Transverse colon (tissue), 4 donors: ENCODE results near the gene ZHX3. TPM values are rescaled to one million over a fixed set of nuclear protein-coding genes. Genes with fewer than 3 reads are reported as not detected.

Experiments
- DNase-seq: peaks from one replicate; pipeline ENCODE4 v3.0.0-alpha.2; 2019
- H3K27ac ChIP-seq, 4 donors: fragments of 200-600 bp; sonication (generic); 2 replicates each; pipeline ENCODE4 v1.5.1; 2016 to 2018; ENCODE audit warnings: inconsistent platforms in 4 of 4
- H3K27me3 ChIP-seq: fragments of 200-600 bp; sonication (generic); 2 replicates; pipeline ENCODE4 v1.5.1; 2017; ENCODE audit warnings: inconsistent platforms
- H3K36me3 ChIP-seq, 4 donors: fragments of 200-600 bp; sonication (generic); 2 replicates each; pipeline ENCODE4 v1.5.1; 2017 to 2019; ENCODE audit warnings: inconsistent platforms in 4 of 4
- H3K4me1 ChIP-seq, 4 donors: fragments of 200-600 bp; sonication (generic); 2 replicates each; pipeline ENCODE4 v1.5.1; 2017 to 2020; ENCODE audit warnings: inconsistent platforms in 4 of 4
- H3K4me3 ChIP-seq, 4 donors: fragments of 200-600 bp; sonication (generic); 1 replicate in 1 of 4; 2 replicates in 3 of 4; pipeline versions ENCODE4 v1.5.1 to v1.6.1; 2017 to 2019; ENCODE audit warnings: inconsistent platforms in 4 of 4
- H3K9me3 ChIP-seq, 2 donors: fragments of 200-600 bp; sonication (generic); 2 replicates each; pipeline ENCODE4 v1.5.1; 2017 to 2019; ENCODE audit warnings: inconsistent platforms in 2 of 2
- EP300 ChIP-seq: sonication (generic); formaldehyde crosslinking; IDR thresholded peaks from one replicate; pipeline ENCODE4 v1.6.1; 2017; ENCODE audit warnings: antibody characterized with exemption, low read depth
- POLR2A ChIP-seq: fragments of 450-650 bp; IDR thresholded peaks from one replicate; pipeline ENCODE4 v1.6.1; 2016; ENCODE audit warnings: antibody characterized with exemption, mild to moderate bottlenecking, moderate library complexity
- POLR2AphosphoS5 ChIP-seq, 3 donors: sonication (generic); formaldehyde crosslinking; IDR thresholded peaks; one replicate each; pipeline ENCODE4 v1.6.1; 2016; ENCODE audit warnings: antibody characterized with exemption in 3 of 3
- WGBS, 2 donors: methylation state at CpG; one replicate each; pipeline ENCODE4 v1.1.5; 2018; ENCODE audit warnings: low coverage in 1 of 2; 5-methylcytosine and 5-hydroxymethylcytosine counted together
- in situ Hi-C, 4 donors: fragments of 200-750 bp; cut with MboI; loops; one replicate each; pipeline versions ENCODE4 v1.15.0 to v1.15.1; 2017; ENCODE audit warnings: low sequenced_read_pairs in 3 of 4, low pct_ligation_motif_present in 1 of 4, low pct_unique_long_range_greater_than_20kb in 1 of 4
- intact Hi-C: fragments of 100-400 bp; cut with DNase I; formaldehyde crosslinking; loops from one replicate; pipeline ENCODE4 v1.15.1; 2023; ENCODE audit warnings: low total_unique reads
- total RNA-seq, 4 donors: library from RNA; depleted of rRNA; stranded (reverse); fragments of >200 nt; gene quantifications; one replicate each; pipeline ENCODE4 v1.1.0, GENCODE V29; 2016
- TF ChIP-seq, protein P1 (sequence below), 5 experiments: fragments of 200-600 bp in 3 of 5; fragments of 450-650 bp in 2 of 5; sonication (generic) in 3 of 5; IDR thresholded peaks; 1 replicate in 2 of 5; 2 replicates in 3 of 5; pipeline ENCODE4 v1.5.1; 2016 to 2017; ENCODE audit warnings: antibody characterized with exemption in 5 of 5, inconsistent platforms in 3 of 5, mild to moderate bottlenecking in 2 of 5, moderate library complexity in 1 of 5

Gene ZHX3
- total RNA-seq, 4 donors from 2014 or later = 22.7 to 34.8 (median 26.4) TPM

DNA sequence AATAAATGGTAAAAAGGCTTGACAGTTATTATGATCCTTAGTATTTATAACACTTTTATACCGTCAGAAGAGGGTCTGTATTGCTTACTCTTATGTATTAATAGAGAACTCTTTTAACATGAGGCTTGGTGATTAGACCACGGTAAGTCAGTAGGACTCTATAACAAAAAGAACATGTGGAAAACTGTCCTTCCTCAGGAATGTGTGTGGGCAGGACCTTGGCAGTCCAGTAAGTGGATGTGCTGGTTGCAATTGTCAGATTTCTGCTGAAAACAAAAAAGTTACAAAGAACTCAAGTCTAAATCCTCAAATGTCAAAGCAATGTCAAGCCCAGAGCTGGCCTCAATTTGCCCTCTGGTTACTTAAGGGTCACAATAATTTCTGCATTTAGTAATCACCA lies 99.1 kb downstream of the ZHX3 start:
- TF ChIP-seq EP300 (no peak), POLR2AphosphoS5 (IDR thresholded peaks at IDR 0.05) (no peak), POLR2A (no peak)
- TF ChIP-seq, protein P1, sequence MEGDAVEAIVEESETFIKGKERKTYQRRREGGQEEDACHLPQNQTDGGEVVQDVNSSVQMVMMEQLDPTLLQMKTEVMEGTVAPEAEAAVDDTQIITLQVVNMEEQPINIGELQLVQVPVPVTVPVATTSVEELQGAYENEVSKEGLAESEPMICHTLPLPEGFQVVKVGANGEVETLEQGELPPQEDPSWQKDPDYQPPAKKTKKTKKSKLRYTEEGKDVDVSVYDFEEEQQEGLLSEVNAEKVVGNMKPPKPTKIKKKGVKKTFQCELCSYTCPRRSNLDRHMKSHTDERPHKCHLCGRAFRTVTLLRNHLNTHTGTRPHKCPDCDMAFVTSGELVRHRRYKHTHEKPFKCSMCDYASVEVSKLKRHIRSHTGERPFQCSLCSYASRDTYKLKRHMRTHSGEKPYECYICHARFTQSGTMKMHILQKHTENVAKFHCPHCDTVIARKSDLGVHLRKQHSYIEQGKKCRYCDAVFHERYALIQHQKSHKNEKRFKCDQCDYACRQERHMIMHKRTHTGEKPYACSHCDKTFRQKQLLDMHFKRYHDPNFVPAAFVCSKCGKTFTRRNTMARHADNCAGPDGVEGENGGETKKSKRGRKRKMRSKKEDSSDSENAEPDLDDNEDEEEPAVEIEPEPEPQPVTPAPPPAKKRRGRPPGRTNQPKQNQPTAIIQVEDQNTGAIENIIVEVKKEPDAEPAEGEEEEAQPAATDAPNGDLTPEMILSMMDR (IDR thresholded peaks at IDR 0.05) = no peak
- H3K27ac ChIP-seq = no peak overlapping the region
- H3K4me1 ChIP-seq = peaks cover 0 to 11% (median 0%) of the 10 kb centered on the region in 4 donors
- H3K27me3 ChIP-seq = no peaks in the 10 kb centered on the region
- H3K36me3 ChIP-seq = no peaks in the 10 kb centered on the region
- WGBS, 2 donors = 51 to 80% methylated on average over 2 of the region's 2 CpGs
- DNase-seq = no peak
- H3K9me3 ChIP-seq = no peaks in the 10 kb centered on the region
- in situ Hi-C loops = no loop called here
- intact Hi-C loops = no loop called here
- no peak overlapping the region for H3K4me3 ChIP-seq

DNA sequence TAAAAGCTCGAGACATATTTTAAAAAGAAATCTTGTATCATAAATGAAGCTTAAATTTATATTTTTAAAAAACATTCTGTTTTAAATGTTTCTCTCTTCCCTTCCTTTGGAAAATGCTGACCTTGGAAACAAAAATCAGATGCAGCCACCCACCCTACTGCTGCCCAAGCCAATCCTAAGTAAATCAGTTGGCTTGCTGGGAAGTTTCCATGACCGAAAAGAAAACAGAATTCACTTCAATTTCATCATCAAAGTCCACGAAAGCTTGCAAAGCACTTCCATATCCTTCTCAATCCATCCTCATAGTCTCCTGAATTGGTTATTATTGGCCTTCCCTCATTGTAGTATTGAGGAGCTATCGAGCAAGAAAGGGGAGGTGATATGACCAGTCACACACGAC lies 100.1 kb downstream of the ZHX3 start:
- intact Hi-C loops = no loop called here
- DNase-seq = no peak
- 93 to 100% methylated on average over 4 to 5 of the region's 5 CpGs for WGBS, 2 donors
- H3K4me1 ChIP-seq = peaks cover 0 to 14% (median 0%) of the 10 kb centered on the region in 4 donors
- H3K27ac ChIP-seq = no peak overlapping the region
- no peak for TF ChIP-seq POLR2A
- no peak for TF ChIP-seq EP300
- TF ChIP-seq, protein P1 (IDR thresholded peaks at IDR 0.05) = no peak
- TF ChIP-seq POLR2AphosphoS5 (IDR thresholded peaks at IDR 0.05) = no peak
- in situ Hi-C loops = no loop called here
- no peaks in the 10 kb centered on the region for H3K27me3 ChIP-seq
- H3K36me3 ChIP-seq = no peaks in the 10 kb centered on the region
- no peak overlapping the region for H3K4me3 ChIP-seq
- no peaks in the 10 kb centered on the region for H3K9me3 ChIP-seq

DNA sequence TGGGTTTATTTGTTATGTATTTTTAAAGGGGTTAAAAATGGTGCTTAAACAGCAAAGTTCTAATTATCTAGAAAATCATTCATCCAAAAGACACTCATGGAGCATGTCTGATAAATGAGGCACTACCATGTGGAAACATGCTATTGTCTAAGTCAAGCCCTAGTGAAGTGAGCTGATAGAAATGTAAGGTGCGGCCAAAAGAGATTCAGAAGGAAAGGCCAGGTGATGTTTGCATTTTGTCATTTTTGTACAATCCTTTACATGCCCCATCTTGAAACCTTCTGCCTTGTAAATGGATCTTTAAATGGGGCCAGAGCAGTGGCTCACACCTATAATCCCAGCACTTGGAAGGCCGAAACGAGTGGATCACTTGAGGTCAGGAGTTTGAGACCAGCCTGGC lies 102.9 kb downstream of the ZHX3 start:
- Histone ChIP-seq H3K36me3 (no peaks in the 10 kb centered on the region), H3K27ac (no peak overlapping the region), H3K27me3 (no peaks in the 10 kb centered on the region), H3K4me3 (no peak overlapping the region), H3K9me3 (no peaks in the 10 kb centered on the region), H3K4me1 (peaks cover 0 to 5% (median 0%) of the 10 kb centered on the region in 4 donors)
- in situ Hi-C loops = no loop called here
- DNase-seq = no peak
- 89 to 97% methylated on average over 3 of the region's 3 CpGs for WGBS, 2 donors
- TF ChIP-seq, protein P1 (IDR thresholded peaks at IDR 0.05) = no peak
- no peak for TF ChIP-seq EP300
- no peak for TF ChIP-seq POLR2AphosphoS5 (IDR thresholded peaks at IDR 0.05)
- no peak for TF ChIP-seq POLR2A
- intact Hi-C loops = no loop called here

DNA sequence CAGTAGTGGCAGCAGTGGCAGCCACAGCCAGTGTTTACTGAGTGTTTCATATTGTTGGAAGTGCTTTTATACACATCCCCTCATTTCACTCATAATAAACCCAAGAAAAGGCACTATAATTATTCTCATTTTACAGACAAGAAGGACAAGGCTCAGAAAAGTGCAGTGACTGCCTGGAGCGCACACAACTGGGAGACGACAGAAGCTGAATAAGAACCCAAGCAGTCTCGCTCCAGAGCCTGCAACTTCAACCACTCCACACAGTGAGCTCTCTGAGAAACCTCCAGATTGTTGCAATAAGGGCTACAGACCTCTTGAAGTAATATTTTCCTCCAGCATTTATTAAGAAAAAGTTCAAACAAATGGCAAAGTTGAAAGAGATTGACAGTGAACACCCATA lies 103.3 kb downstream of the ZHX3 start:
- H3K4me1 ChIP-seq = peaks cover 0 to 5% (median 0%) of the 10 kb centered on the region in 4 donors
- in situ Hi-C loops (no loop called here), intact Hi-C loops (no loop called here)
- H3K9me3 ChIP-seq = no peaks in the 10 kb centered on the region
- H3K36me3 ChIP-seq = no peaks in the 10 kb centered on the region
- TF ChIP-seq POLR2A (no peak), POLR2AphosphoS5 (IDR thresholded peaks at IDR 0.05) (no peak), EP300 (no peak)
- TF ChIP-seq, protein P1 (IDR thresholded peaks at IDR 0.05) = no peak
- WGBS, 2 donors = 90 to 94% methylated on average over 2 to 3 of the region's 3 CpGs
- no peaks in the 10 kb centered on the region for H3K27me3 ChIP-seq
- H3K4me3 ChIP-seq = no peak overlapping the region
- no peak overlapping the region for H3K27ac ChIP-seq
- DNase-seq = no peak
